ENCODE results near the gene POLDIP2. TPM values are rescaled to one million over a fixed set of nuclear protein-coding genes. Genes with fewer than 3 reads are reported as not detected.

The POLDIP2 gene
- total and polyA plus RNA-seq, 2 donors (not counting 1 experiment from before 2014, with no cell fraction given) = 30.2 to 35.7 TPM

DNA sequence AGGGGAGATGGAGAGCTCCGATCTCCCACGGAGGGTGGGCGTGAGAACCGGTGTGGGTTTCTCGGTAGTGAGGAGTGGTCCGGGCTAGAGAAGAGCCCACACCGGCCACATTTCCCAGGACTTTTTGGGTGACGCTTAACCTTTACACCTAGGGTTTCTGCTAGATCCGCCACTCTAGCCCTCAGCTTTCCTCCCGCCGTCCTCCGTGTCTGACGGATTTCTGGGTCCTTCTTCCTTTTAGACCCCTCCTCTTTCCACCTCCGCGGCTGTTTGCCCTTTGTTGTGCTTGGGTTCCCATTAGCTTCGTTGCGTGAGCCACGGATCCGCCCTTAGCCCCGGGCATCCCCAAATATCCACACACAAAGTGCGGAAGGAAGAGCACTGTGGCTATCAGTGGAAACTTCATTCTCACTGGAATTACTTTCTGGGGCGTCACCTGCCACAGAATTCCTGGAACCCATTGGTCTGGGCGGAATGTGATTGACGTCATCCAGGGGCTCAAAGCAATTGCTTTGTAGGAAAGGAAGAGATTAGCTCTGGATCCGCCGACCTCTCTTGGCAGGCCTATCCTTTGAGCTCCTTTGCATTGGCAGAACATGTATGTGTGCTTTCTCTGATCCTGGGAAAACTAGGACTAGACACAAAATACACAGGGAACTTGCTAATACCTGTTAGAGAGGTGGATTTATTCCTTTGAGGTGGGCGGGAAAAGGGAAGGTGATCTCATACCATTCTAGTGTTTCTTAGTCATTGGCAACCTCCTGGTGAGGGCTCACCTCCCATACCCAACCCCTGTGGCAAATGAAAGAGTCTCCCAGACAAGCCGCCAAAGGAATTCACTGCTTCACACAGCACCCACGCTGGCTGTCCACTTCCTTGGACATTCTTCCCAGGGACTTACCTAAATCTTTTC is 21.1 kb downstream of the POLDIP2 start:
- peak overlapping the region; percentile 90 for H2AFZ ChIP-seq (ENCODE audit: insufficient read depth, low read depth, low read length, poor library complexity, severe bottlenecking)
- Mint-ChIP-seq H3K9me3 (ENCODE audit: insufficient read depth) (no peaks in the 10 kb centered on the region), H3K27ac (peak overlapping the region; percentile 91), H3K27me3 (no peaks in the 10 kb centered on the region), H3K4me3 (peak overlapping the region; percentile 93), H3K4me1 (peaks cover 35% of the 10 kb centered on the region)
- DNase-seq (no peak), ATAC-seq (ENCODE audit: low read depth) (no peak)
- H3K27me3 ChIP-seq (replicated peaks in 1 of 4; ENCODE audit: control extremely low read depth in 1 of 4, control insufficient read depth in 3 of 4, insufficient read depth in 4 of 4, low read length in 3 of 4) = no peaks in the 10 kb centered on the region
- ChIA-PET POLR2A (interaction anchor here (0.6 to 2.1 kb wide), 8 partner anchors 17 to 616 kb away, joined by 3 to 25 read pairs (median 6); partner anchors contain the start of genes PHF12, POLDIP2 and TMEM97), CTCF (interaction anchor here (1.0 to 2.1 kb wide), 9 partner anchors 17 to 617 kb away, joined by 3 to 14 read pairs (median 6); partner anchors contain the start of genes POLDIP2, SARM1 and TMEM97)
- intact Hi-C loops (cut with micrococcal nuclease) = loop anchor here (1.0 to 5.0 kb wide), 5 partner anchors 17 to 984 kb away; partner anchors contain the start of genes PIGS, POLDIP2, SARM1 and TMEM97
- no peaks in the 10 kb centered on the region for H3K9me3 ChIP-seq (ENCODE audit: control extremely low read depth in 1 of 3, control insufficient read depth in 2 of 3, insufficient read depth in 1 of 3, low read length in 2 of 3)
- H3K79me2 ChIP-seq (ENCODE audit: control insufficient read depth, insufficient read depth, low read length) = peaks cover 85% of the 10 kb centered on the region
- TF ChIP-seq CTCF (IDR thresholded peaks at IDR 0.05) = no peak
- no peak for TF ChIP-seq EZH2 (IDR thresholded peaks at IDR 0.05; ENCODE audit: borderline replicate concordance, insufficient read depth, low read depth, low read length, poor library complexity, severe bottlenecking)
- H3K4me2 ChIP-seq (replicated peaks; ENCODE audit: low read depth, low read length, poor library complexity, severe bottlenecking) = peak overlapping the region; percentile 82
- H3K4me3 ChIP-seq (ENCODE audit: control extremely low read depth in 1 of 5, extremely low read depth in 1 of 5, insufficient read depth in 1 of 5, low read depth in 2 of 5, low read length in 4 of 5) = peak overlapping the region; percentile 66 to 89 (median 82)
- peak overlapping the region; percentile 87 for H3K9ac ChIP-seq (ENCODE audit: low read length)
- H3K4me1 ChIP-seq (ENCODE audit: control insufficient read depth in 2 of 2, insufficient read depth in 2 of 2, low read length in 2 of 2) = peaks cover 19 to 24% of the 10 kb centered on the region in 2 donors
- H4K20me1 ChIP-seq (ENCODE audit: control insufficient read depth, insufficient read depth, low read length, poor library complexity, severe bottlenecking) = peaks cover 24% of the 10 kb centered on the region
- peak overlapping the region; percentile 63 to 95 for H3K27ac ChIP-seq (ENCODE audit: low read length in 2 of 2)
- 10% methylated on average over 22 of the region's 29 CpGs for WGBS (ENCODE audit: insufficient coverage)
- H3K36me3 ChIP-seq (replicated peaks in 1 of 2; ENCODE audit: control extremely low read depth in 1 of 2, control insufficient read depth in 1 of 2, extremely low read depth in 1 of 2, insufficient read depth in 2 of 2, low read length in 1 of 2) = peaks cover 0 to 23% of the 10 kb centered on the region in 2 experiments
